GM12878 (cell line): ENCODE data around the gene CAMKK2. TPM values are rescaled to one million over a fixed set of nuclear protein-coding genes. Genes with fewer than 3 reads are reported as not detected.

Experiments used
- ATAC-seq: fragments of 200-7000 bp; cut with Tn5 transposase; 3 replicates; pipeline ENCODE4 v1.9.1; 2020; ENCODE audit warnings: mild to moderate bottlenecking, moderate library complexity
- BruUV-seq: library from RNA; stranded (reverse); fragments of 400-500 nt; replicated peaks from 2 replicates; lab custom pipeline; 2021; lab: Mats Ljungman, UMichigan
- CTCF ChIA-PET: fragments of 300-600 bp; sonication (Branson Sonifier 250); formaldehyde crosslinking; extraction: SDS; loops from one replicate; lab custom pipeline; 2021; ENCODE audit warnings: inconsistent platforms; lab: Yijun Ruan, JAX
- POLR2A ChIA-PET: fragments of 350-600 bp; formaldehyde crosslinking; extraction: SDS; loops from one replicate; lab custom pipeline; 2021; ENCODE audit warnings: inconsistent platforms; lab: Charles Lee
- RAD21 ChIA-PET: fragments of 300-600 bp; sonication (Branson Sonifier 250); formaldehyde crosslinking; loops from one replicate; lab custom pipeline; 2023; ENCODE audit warnings: antibody characterized with exemption; ENCODE audit not compliant: unreplicated experiment; lab: Charles Lee
- SMC1A ChIA-PET: fragments of 300-600 bp; sonication (Branson Sonifier 250); formaldehyde crosslinking; loops from one replicate; lab custom pipeline; 2023; ENCODE audit not compliant: unreplicated experiment, uncharacterized antibody; lab: Charles Lee
- DNase-seq: peaks from one replicate; pipeline ENCODE4 v3.0.0-alpha.2; 2011; ENCODE audit warnings: low read depth, low spot score
- FAIRE-seq: peaks from 3 replicates; lab custom pipeline; 2011; peaks lifted over from hg19 to GRCh38; lab: Jason Lieb, UNC
- H2AFZ ChIP-seq: 2 replicates; pipeline ENCODE4 v1.6.0; 2011; ENCODE audit warnings: low read depth, low read length, control low read depth; ENCODE audit not compliant: control insufficient read depth
- H3K27ac ChIP-seq: 2 replicates; pipeline ENCODE4 v1.5.1; 2011; ENCODE audit warnings: control low read depth; ENCODE audit not compliant: control insufficient read depth, insufficient read depth
- H3K27me3 ChIP-seq, 2 experiments: replicated peaks in 1 of 2; 2 replicates each; pipeline versions ENCODE4 v1.6.0 to v1.6.1; 2011; ENCODE audit warnings: low read length in 1 of 2; ENCODE audit not compliant: control insufficient read depth in 2 of 2, insufficient read depth in 2 of 2
- H3K36me3 ChIP-seq, 2 experiments: 2 replicates each; pipeline ENCODE4 v1.5.1; 2011; ENCODE audit warnings: low read length in 1 of 2; ENCODE audit not compliant: control insufficient read depth in 2 of 2, insufficient read depth in 2 of 2
- H3K4me1 ChIP-seq: 2 replicates; pipeline ENCODE4 v1.6.1; 2011; ENCODE audit warnings: mild to moderate bottlenecking, low read length, moderate library complexity, mixed read lengths; ENCODE audit not compliant: control insufficient read depth, insufficient read depth
- H3K4me2 ChIP-seq: 2 replicates; pipeline ENCODE4 v1.6.0; 2011; ENCODE audit warnings: control low read depth; ENCODE audit not compliant: control insufficient read depth, insufficient read depth
- H3K4me3 ChIP-seq: fragments of 200-600 bp; sonication (generic); 2 replicates; pipeline ENCODE4 v1.5.1; 2016
- H3K79me2 ChIP-seq: 2 replicates; pipeline ENCODE4 v1.6.0; 2011; ENCODE audit warnings: low read length; ENCODE audit not compliant: control insufficient read depth, insufficient read depth
- H3K9ac ChIP-seq: 2 replicates; pipeline ENCODE4 v1.8.0; 2011; ENCODE audit warnings: low read length, control low read depth, mixed read lengths; ENCODE audit not compliant: control insufficient read depth, insufficient read depth
- H3K9me3 ChIP-seq: replicated peaks from 3 replicates; pipeline ENCODE4 v1.5.1; 2011; ENCODE audit warnings: mild to moderate bottlenecking, low read length; ENCODE audit not compliant: control insufficient read depth, insufficient read depth
- H4K20me1 ChIP-seq: 2 replicates; pipeline ENCODE4 v1.6.0; 2011; ENCODE audit not compliant: control insufficient read depth, insufficient read depth
- CHD1 ChIP-seq: IDR thresholded peaks from 2 replicates; pipeline ENCODE4 v1.6.1; 2012; ENCODE audit warnings: low read depth, low read length, improper control_type of control experiment
- EZH2 ChIP-seq: IDR thresholded peaks from 2 replicates; pipeline ENCODE4 v1.6.1; 2012; ENCODE audit warnings: low read depth, mild to moderate bottlenecking, control low read depth, inconsistent platforms, low read length, borderline replicate concordance; ENCODE audit not compliant: control insufficient read depth
- FOS ChIP-seq: IDR thresholded peaks from 3 replicates; pipeline ENCODE4 v1.6.1; 2011; ENCODE audit warnings: borderline replicate concordance; ENCODE audit not compliant: insufficient read length; ENCODE audit errors: extremely low read depth
- FOXK2 ChIP-seq: fragments of 450-650 bp; IDR thresholded peaks from 2 replicates; pipeline ENCODE4 v1.6.1; 2017; ENCODE audit warnings: mild to moderate bottlenecking, moderate library complexity
- NBN ChIP-seq: fragments of 450-650 bp; IDR thresholded peaks from 2 replicates; pipeline ENCODE4 v1.6.1; 2016
- PML ChIP-seq: IDR thresholded peaks from 2 replicates; pipeline ENCODE4 v1.6.1; 2012; ENCODE audit warnings: low read length, inconsistent platforms
- RELB ChIP-seq: fragments of 450-650 bp; IDR thresholded peaks from 2 replicates; pipeline ENCODE4 v1.6.1; 2017; ENCODE audit warnings: low read depth, mild to moderate bottlenecking, moderate library complexity
- REST ChIP-seq: IDR thresholded peaks from 2 replicates; pipeline ENCODE4 v1.6.1; 2012; ENCODE audit warnings: mild to moderate bottlenecking, low read depth, low read length
- SMC3 ChIP-seq: IDR thresholded peaks from 2 replicates; pipeline ENCODE4 v1.6.1; 2011; ENCODE audit warnings: low read length, improper control_type of control experiment, borderline replicate concordance
- SUZ12 ChIP-seq: fragments of 200-600 bp; sonication (generic); IDR thresholded peaks from one replicate; pipeline ENCODE4 v1.6.1; 2018; ENCODE audit warnings: antibody characterized with exemption, mild to moderate bottlenecking; ENCODE audit not compliant: unreplicated experiment
- WGBS: methylation state at CpG from one replicate; pipeline ENCODE4 v1.1.6; 2016; ENCODE audit warnings: low lambda C conversion rate; ENCODE audit not compliant: insufficient replicate concordance, insufficient coverage; ENCODE audit errors: missing lambda C conversion rate; 5-methylcytosine and 5-hydroxymethylcytosine counted together
- in situ Hi-C: fragments of 300-500 bp; cut with MboI; formaldehyde crosslinking; loops from 9 replicates; pipeline ENCODE4 v1.14.3; 2018; ENCODE audit warnings: mixed read lengths
- intact Hi-C: fragments of 100-400 bp; cut with micrococcal nuclease; formaldehyde crosslinking; loops from one replicate; pipeline ENCODE4 v1.14.2; 2022; ENCODE audit not compliant: unreplicated experiment
- polyA plus RNA-seq, 11 experiments: library from polyadenylated mRNA; depleted of rRNA in 4 of 11; unstranded in 6 of 11; stranded (reverse) in 5 of 11; fragments of >200 nt; fragmentation: Nextera tagmentation in 4 of 11; fragmentation: Illumina TruSeq in 1 of 11; extraction: Ambion mirVana in 4 of 11; extraction: Trizol in 1 of 11; gene quantifications; 1 replicate in 1 of 11; 2 replicates in 10 of 11; pipeline versions ENCODE4 v1.2.1 to v1.2.3, GENCODE V29; 2011 to 2016; ENCODE audit warnings: inconsistent platforms in 2 of 11, missing spikeins in 2 of 11, low read depth in 1 of 11
- total RNA-seq, 4 experiments: library from RNA; depleted of rRNA in 3 of 4; stranded (reverse); fragments of >200 nt in 3 of 4; fragmentation: Illumina TruSeq in 1 of 4; extraction: Trizol in 1 of 4; gene quantifications; 2 replicates each; pipeline versions ENCODE4 v1.2.1 to v1.2.3, GENCODE V29; 2013 to 2021

The CAMKK2 gene
- total and polyA plus RNA-seq, 10 of the 15 experiments (the other 5 are each of a cell fraction or from before 2014, with no cell fraction given) = 5.2 to 40.6 (median 26.6) TPM

- Histone ChIP-seq H4K20me1 (no peaks in the 10 kb centered on the region; the same call in 1 of the 2 replicates), H3K79me2 (peaks cover 9% of the 10 kb centered on the region), H3K4me2 (no peak overlapping the region), H3K9ac (no peak overlapping the region), H3K27ac (no peak overlapping the region), H3K4me1 (no peaks in the 10 kb centered on the region), H3K36me3 (peaks cover 14 to 38% of the 10 kb centered on the region in 2 experiments), H2AFZ (no peak overlapping the region), H3K27me3 (no peaks in the 10 kb centered on the region), H3K4me3 (no peak overlapping the region), H3K9me3 (no peaks in the 10 kb centered on the region)
- ChIA-PET POLR2A (no interaction called here), CTCF (interaction anchor here (0.6 to 5.5 kb wide), 3 partner anchors 9 to 96 kb away, joined by 3 to 51 read pairs (median 3); no protein-coding TSS in a partner anchor), SMC1A (interaction anchor here (0.7 kb wide), 1 partner anchor 99 kb away, joined by 3 read pairs; no protein-coding TSS in a partner anchor), RAD21 (no interaction called here)
- no TSS peak for BruUV-seq
- 97% methylated on average over 3 of the region's 3 CpGs for WGBS
- in situ Hi-C loops (loop anchor here (25.0 kb wide), 1 partner anchor 93 kb away; no protein-coding TSS in a partner anchor), intact Hi-C loops (no loop called here)
- no peak; the same call in 2 of the 3 replicates for ATAC-seq
- no peak for FAIRE-seq
- TF ChIP-seq NBN (no peak), SMC3 (no peak), REST (no peak), RELB (no peak), SUZ12 (no peak), FOXK2 (no peak), EZH2 (no peak), PML (no peak), CHD1 (no peak), FOS (no peak)
- no peak for DNase-seq
Observed at GRCh38 chr12:121344506-121344905, 48.0 kb upstream of the CAMKK2 start.
